ENCODE data around the gene NEK10.

GRCh38 chr3:27146786-27147185 is 222.4 kb downstream of the NEK10 start:
- no peak for TF ChIP-seq CTCF (IDR thresholded peaks at IDR 0.05)
- no peak for TF ChIP-seq POLR2A (IDR thresholded peaks at IDR 0.05)
